ENCODE data around the gene OLFML1. TPM values are rescaled to one million over a fixed set of nuclear protein-coding genes. Genes with fewer than 3 reads are reported as not detected.

OLFML1 gene
- total and polyA plus RNA-seq, 2 of the 13 experiments (the other 11 are each of a cell fraction or from before 2014, with no cell fraction given), result 0.89 to 0.90 TPM

DNA sequence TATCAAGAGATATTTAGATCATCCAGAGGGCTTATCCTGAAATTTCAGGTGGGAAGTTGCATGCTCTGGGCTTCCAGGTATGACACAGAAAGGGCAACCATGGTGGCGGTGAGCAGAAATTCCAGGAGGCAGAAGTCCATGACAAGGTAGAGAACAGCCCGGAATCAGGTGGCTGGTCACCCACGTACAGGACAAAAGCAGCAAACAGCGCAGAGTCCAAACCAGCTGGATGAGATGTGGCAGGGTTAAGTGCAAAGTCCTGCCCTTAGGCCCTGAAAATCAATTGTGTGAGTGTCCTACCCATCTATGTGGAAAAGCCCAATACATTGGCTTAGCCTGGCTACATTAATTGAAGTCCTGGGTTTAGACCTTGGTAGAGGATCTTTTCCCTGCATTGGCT lies 40.1 kb downstream of the OLFML1 start (continued):
- no peak for TF ChIP-seq ZNF564 (CRISPR knock-in tag; IDR thresholded peaks at IDR 0.05)
- no peak for TF ChIP-seq ZFP36L2 (CRISPR knock-in tag; IDR thresholded peaks at IDR 0.05)
- no peak for TF ChIP-seq ISL2 (CRISPR knock-in tag; IDR thresholded peaks at IDR 0.05)
- TF ChIP-seq, protein P1, sequence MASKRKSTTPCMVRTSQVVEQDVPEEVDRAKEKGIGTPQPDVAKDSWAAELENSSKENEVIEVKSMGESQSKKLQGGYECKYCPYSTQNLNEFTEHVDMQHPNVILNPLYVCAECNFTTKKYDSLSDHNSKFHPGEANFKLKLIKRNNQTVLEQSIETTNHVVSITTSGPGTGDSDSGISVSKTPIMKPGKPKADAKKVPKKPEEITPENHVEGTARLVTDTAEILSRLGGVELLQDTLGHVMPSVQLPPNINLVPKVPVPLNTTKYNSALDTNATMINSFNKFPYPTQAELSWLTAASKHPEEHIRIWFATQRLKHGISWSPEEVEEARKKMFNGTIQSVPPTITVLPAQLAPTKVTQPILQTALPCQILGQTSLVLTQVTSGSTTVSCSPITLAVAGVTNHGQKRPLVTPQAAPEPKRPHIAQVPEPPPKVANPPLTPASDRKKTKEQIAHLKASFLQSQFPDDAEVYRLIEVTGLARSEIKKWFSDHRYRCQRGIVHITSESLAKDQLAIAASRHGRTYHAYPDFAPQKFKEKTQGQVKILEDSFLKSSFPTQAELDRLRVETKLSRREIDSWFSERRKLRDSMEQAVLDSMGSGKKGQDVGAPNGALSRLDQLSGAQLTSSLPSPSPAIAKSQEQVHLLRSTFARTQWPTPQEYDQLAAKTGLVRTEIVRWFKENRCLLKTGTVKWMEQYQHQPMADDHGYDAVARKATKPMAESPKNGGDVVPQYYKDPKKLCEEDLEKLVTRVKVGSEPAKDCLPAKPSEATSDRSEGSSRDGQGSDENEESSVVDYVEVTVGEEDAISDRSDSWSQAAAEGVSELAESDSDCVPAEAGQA (IDR thresholded peaks at IDR 0.05; ENCODE audit: low read depth), result no peak
- TF ChIP-seq, protein P1 (CRISPR knock-in tag; IDR thresholded peaks at IDR 0.05; ENCODE audit: borderline replicate concordance), result no peak
- TF ChIP-seq ZNF547 (CRISPR knock-in tag; IDR thresholded peaks at IDR 0.05), result no peak
- no peak for TF ChIP-seq ATF6 (CRISPR knock-in tag; conservative IDR thresholded peaks at IDR 0.05)
- TF ChIP-seq RARA (CRISPR knock-in tag; IDR thresholded peaks at IDR 0.05), result peak; percentile 35; the same call in 1 of the 2 replicates
- TF ChIP-seq SMAD3 (CRISPR knock-in tag; IDR thresholded peaks at IDR 0.05), result no peak
- no peak for TF ChIP-seq NFE2L2 (IDR thresholded peaks at IDR 0.05; ENCODE audit: low read length)
- TF ChIP-seq ZNF382 (CRISPR knock-in tag; IDR thresholded peaks at IDR 0.05; ENCODE audit: borderline replicate concordance), result no peak
- no peak for TF ChIP-seq CREB1 (IDR thresholded peaks at IDR 0.05)
- TF ChIP-seq CREB1 (CRISPR knock-in tag; IDR thresholded peaks at IDR 0.05), result peak; percentile 55
- no peak for TF ChIP-seq ZGPAT (CRISPR knock-in tag; IDR thresholded peaks at IDR 0.05)
- peak; percentile 48; the same call in 1 of the 2 replicates for TF ChIP-seq ETV5 (CRISPR knock-in tag; IDR thresholded peaks at IDR 0.05; ENCODE audit: borderline replicate concordance)
- TF ChIP-seq AHR (CRISPR knock-in tag; IDR thresholded peaks at IDR 0.05), result no peak
- TF ChIP-seq PRPF4 (IDR thresholded peaks at IDR 0.05; ENCODE audit: low read depth, low read length, poor library complexity, severe bottlenecking), result no peak
- peak; percentile 81 for TF ChIP-seq GATAD2A (CRISPR knock-in tag; IDR thresholded peaks at IDR 0.05)
- peak; percentile 77 for TF ChIP-seq IRF2 (CRISPR knock-in tag; IDR thresholded peaks at IDR 0.05)
- TF ChIP-seq, protein P2, sequence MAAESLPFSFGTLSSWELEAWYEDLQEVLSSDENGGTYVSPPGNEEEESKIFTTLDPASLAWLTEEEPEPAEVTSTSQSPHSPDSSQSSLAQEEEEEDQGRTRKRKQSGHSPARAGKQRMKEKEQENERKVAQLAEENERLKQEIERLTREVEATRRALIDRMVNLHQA (CRISPR knock-in tag; IDR thresholded peaks at IDR 0.05), result no peak
- no peak for TF ChIP-seq KLF11 (CRISPR knock-in tag; IDR thresholded peaks at IDR 0.05)
- no peak for TF ChIP-seq XRCC5 (optimal IDR thresholded peaks at IDR 0.05; ENCODE audit: low read length)

Measured in HepG2 (cell line).